Common myeloid progenitor, CD34-positive (primary cell): ENCODE measurements around the gene IP6K3.

Source experiments
- CTCF ChIA-PET: fragments of 350-600 bp; sonication (Branson Sonifier 250); formaldehyde crosslinking; loops from one replicate; lab custom pipeline; 2021; ENCODE audit warnings: antibody characterized with exemption; lab: Charles Lee
- POLR2A ChIA-PET: fragments of 350-600 bp; sonication (Branson Sonifier 250); formaldehyde crosslinking; loops from one replicate; lab custom pipeline; 2021; ENCODE audit warnings: antibody characterized with exemption; lab: Charles Lee
- DNase-seq, 3 donors: peaks; one replicate each; pipeline versions ENCODE4 v3.0.0 to v3.0.0-alpha.2; 2013
- H3K27ac ChIP-seq, 2 experiments: 1 replicate in 1 of 2; 2 replicates in 1 of 2; pipeline ENCODE4 v1.7.0; 2013; ENCODE audit warnings: inconsistent platforms in 2 of 2, low read length in 2 of 2, mild to moderate bottlenecking in 2 of 2, low read depth in 1 of 2, moderate library complexity in 1 of 2; ENCODE audit not compliant: severe bottlenecking in 2 of 2, insufficient read depth in 1 of 2, poor library complexity in 1 of 2
- H3K27me3 ChIP-seq, 5 experiments: replicated peaks in 2 of 5; 1 replicate in 3 of 5; 2 replicates in 2 of 5; pipeline versions ENCODE4 v1.6.1 to v1.7.0; 2013; ENCODE audit warnings: low read length in 4 of 5, mild to moderate bottlenecking in 2 of 5, moderate library complexity in 2 of 5, inconsistent platforms in 1 of 5; ENCODE audit not compliant: insufficient read depth in 5 of 5, control insufficient read depth in 4 of 5
- H3K36me3 ChIP-seq, 4 experiments: 1 replicate in 2 of 4; 2 replicates in 2 of 4; pipeline versions ENCODE4 v1.6.1 to v1.7.0; 2013; ENCODE audit warnings: low read length in 3 of 4, control low read depth in 1 of 4, mild to moderate bottlenecking in 1 of 4; ENCODE audit not compliant: control insufficient read depth in 4 of 4, insufficient read depth in 4 of 4
- H3K4me1 ChIP-seq, 4 experiments: 1 replicate in 3 of 4; 2 replicates in 1 of 4; pipeline versions ENCODE4 v1.6.1 to v1.7.1; 2013; ENCODE audit warnings: low read length in 3 of 4, mild to moderate bottlenecking in 3 of 4, control low read depth in 1 of 4, inconsistent platforms in 1 of 4, moderate library complexity in 1 of 4; ENCODE audit not compliant: control insufficient read depth in 4 of 4, insufficient read depth in 4 of 4; ENCODE audit errors: control extremely low read depth in 1 of 4
- H3K4me3 ChIP-seq, 7 experiments: 1 replicate in 4 of 7; 2 replicates in 3 of 7; pipeline versions ENCODE4 v1.5.1 to v1.7.0; 2013; ENCODE audit warnings: mild to moderate bottlenecking in 7 of 7, low read length in 6 of 7, moderate library complexity in 6 of 7, inconsistent platforms in 2 of 7, low read depth in 2 of 7, control low read depth in 1 of 7; ENCODE audit not compliant: insufficient read depth in 4 of 7, control insufficient read depth in 1 of 7; ENCODE audit errors: extremely low read depth in 1 of 7
- H3K9me3 ChIP-seq, 5 experiments: 1 replicate in 4 of 5; 2 replicates in 1 of 5; pipeline versions ENCODE4 v1.6.1 to v1.7.1; 2013; ENCODE audit warnings: low read length in 4 of 5, mild to moderate bottlenecking in 2 of 5, inconsistent platforms in 1 of 5, low read depth in 1 of 5, moderate library complexity in 1 of 5; ENCODE audit not compliant: control insufficient read depth in 4 of 5, insufficient read depth in 2 of 5; ENCODE audit errors: control extremely low read depth in 1 of 5
- WGBS: methylation state at CpG from one replicate; pipeline ENCODE4 v1.1.5; 2013; ENCODE audit not compliant: insufficient coverage; 5-methylcytosine and 5-hydroxymethylcytosine counted together

The IP6K3 gene

GRCh38 chr6:33710296-33711121, 36.2 kb downstream of the IP6K3 start:
- Histone ChIP-seq H3K27me3 (no peaks in the 10 kb centered on the region), H3K36me3 (peaks cover 6 to 41% (median 14%) of the 10 kb centered on the region in 4 experiments), H3K4me3 (peak overlapping the region in 6 of 7 experiments; percentile 60 to 97 (median 88)), H3K9me3 (no peaks in the 10 kb centered on the region), H3K27ac (peak overlapping the region in 1 of 2 experiments; percentile 93), H3K4me1 (peaks cover 9 to 44% (median 30%) of the 10 kb centered on the region in 4 experiments)
- ChIA-PET POLR2A (interaction anchor here (1.4 kb wide), 1 partner anchor 17 kb away, joined by 3 read pairs; no protein-coding TSS in a partner anchor), CTCF (interaction anchor here (0.7 to 12.6 kb wide), 15 partner anchors 9 to 126 kb away, joined by 3 to 244 read pairs (median 4); partner anchors contain the start of gene BAK1)
- 85% methylated on average over 15 of the region's 15 CpGs for WGBS
- DNase-seq: peak in 2 of 3 donors; percentile 62

- ChIA-PET CTCF (interaction anchor here (0.8 to 12.6 kb wide), 6 partner anchors 9 to 125 kb away, joined by 3 to 244 read pairs (median 10); partner anchors contain the start of gene BAK1), POLR2A (no interaction called here)
- H3K27ac ChIP-seq: no peak overlapping the region
- H3K4me1 ChIP-seq: peaks cover 9 to 40% (median 29%) of the 10 kb centered on the region in 4 experiments
- peaks cover 6 to 41% (median 14%) of the 10 kb centered on the region in 4 experiments for H3K36me3 ChIP-seq
- 96% methylated on average over 10 of the region's 10 CpGs for WGBS
- no peak overlapping the region for H3K4me3 ChIP-seq
- no peaks in the 10 kb centered on the region for H3K9me3 ChIP-seq
- no peaks in the 10 kb centered on the region for H3K27me3 ChIP-seq
- no peak for DNase-seq
These were observed 37.0 kb downstream of the IP6K3 start for GRCh38 chr6:33709605-33710295.

- Histone ChIP-seq H3K27ac (no peak overlapping the region), H3K4me3 (no peak overlapping the region), H3K27me3 (no peaks in the 10 kb centered on the region), H3K9me3 (no peaks in the 10 kb centered on the region), H3K4me1 (peaks cover 9 to 31% (median 25%) of the 10 kb centered on the region in 4 experiments), H3K36me3 (peaks cover 6 to 46% (median 18%) of the 10 kb centered on the region in 4 experiments)
- DNase-seq: no peak
- POLR2A ChIA-PET: no interaction called here
- WGBS: 92% methylated on average over 9 of the region's 10 CpGs
- CTCF ChIA-PET: interaction anchor here (0.8 to 12.6 kb wide), 5 partner anchors 8 to 124 kb away, joined by 3 to 244 read pairs (median 12); partner anchors contain the start of gene BAK1
These were observed 38.0 kb downstream of the IP6K3 start for GRCh38 chr6:33708516-33709204.

GRCh38 chr6:33707771-33708170, 38.9 kb downstream of the IP6K3 start:
- Histone ChIP-seq H3K27ac (no peak overlapping the region), H3K4me1 (peaks cover 9 to 31% (median 25%) of the 10 kb centered on the region in 4 experiments), H3K9me3 (no peaks in the 10 kb centered on the region), H3K4me3 (no peak overlapping the region), H3K36me3 (peaks cover 6 to 46% (median 19%) of the 10 kb centered on the region in 4 experiments), H3K27me3 (no peaks in the 10 kb centered on the region)
- ChIA-PET CTCF (interaction anchor here (0.8 to 12.6 kb wide), 4 partner anchors 10 to 123 kb away, joined by 3 to 244 read pairs (median 8); partner anchors contain the start of gene BAK1), POLR2A (no interaction called here)
- no peak for DNase-seq
- WGBS: no CpG with 5 or more reads among the region's 5 CpGs

- Histone ChIP-seq H3K9me3 (no peaks in the 10 kb centered on the region), H3K27me3 (no peaks in the 10 kb centered on the region), H3K36me3 (peaks cover 6 to 53% (median 20%) of the 10 kb centered on the region in 4 experiments), H3K4me1 (peaks cover 9 to 26% (median 19%) of the 10 kb centered on the region in 4 experiments), H3K4me3 (no peak overlapping the region), H3K27ac (no peak overlapping the region)
- 89% methylated on average over 8 of the region's 16 CpGs for WGBS
- DNase-seq: no peak
- ChIA-PET POLR2A (interaction anchor here (0.6 kb wide), 1 partner anchor 142 kb away, joined by 4 read pairs; no protein-coding TSS in a partner anchor), CTCF (interaction anchor here (0.7 to 12.6 kb wide), 8 partner anchors 9 to 122 kb away, joined by 3 to 244 read pairs (median 4); partner anchors contain the start of genes BAK1 and ITPR3)
These were observed 40.6 kb downstream of the IP6K3 start for GRCh38 chr6:33705955-33706725.
